CD14-positive monocyte (primary cell): ENCODE measurements around the gene PPM1D. TPM values are rescaled to one million over a fixed set of nuclear protein-coding genes. Genes with fewer than 3 reads are reported as not detected.

Experiments used
- DNase-seq, 3 donors: peaks; one replicate each; pipeline ENCODE4 v3.0.0-alpha.2; 2011 to 2022
- H2AFZ ChIP-seq: 2 replicates; pipeline ENCODE4 v1.6.0; 2012; ENCODE audit warnings: mild to moderate bottlenecking, low read depth, low read length, inconsistent platforms; ENCODE audit not compliant: insufficient read depth, poor library complexity, severe bottlenecking
- H3K27ac ChIP-seq, 2 donors: 1 replicate in 1 of 2; 2 replicates in 1 of 2; pipeline ENCODE4 v1.5.1; 2012 to 2013; ENCODE audit warnings: low read length in 2 of 2, control low read depth in 1 of 2, inconsistent platforms in 1 of 2, low read depth in 1 of 2, mild to moderate bottlenecking in 1 of 2
- H3K27me3 ChIP-seq, 2 donors: one replicate each; pipeline versions ENCODE4 v1.6.0 to v1.6.1; 2011 to 2013; ENCODE audit warnings: low read length in 2 of 2; ENCODE audit not compliant: control insufficient read depth in 2 of 2, insufficient read depth in 2 of 2
- H3K36me3 ChIP-seq, 2 donors: replicated peaks in 1 of 2; 1 replicate in 1 of 2; 2 replicates in 1 of 2; pipeline versions ENCODE4 v1.5.1 to v1.6.1; 2012 to 2013; ENCODE audit warnings: low read length in 2 of 2, control low read depth in 1 of 2, inconsistent platforms in 1 of 2, mild to moderate bottlenecking in 1 of 2; ENCODE audit not compliant: insufficient read depth in 2 of 2, control insufficient read depth in 1 of 2
- H3K4me1 ChIP-seq, 2 donors: 1 replicate in 1 of 2; 2 replicates in 1 of 2; pipeline versions ENCODE4 v1.5.1 to v1.6.1; 2012 to 2013; ENCODE audit warnings: low read length in 2 of 2, control low read depth in 1 of 2, inconsistent platforms in 1 of 2, mild to moderate bottlenecking in 1 of 2, moderate library complexity in 1 of 2; ENCODE audit not compliant: insufficient read depth in 2 of 2, control insufficient read depth in 1 of 2
- H3K4me2 ChIP-seq: replicated peaks from 2 replicates; pipeline ENCODE3; 2012; ENCODE audit warnings: low read length, moderate library complexity, mild to moderate bottlenecking; ENCODE audit not compliant: poor library complexity, severe bottlenecking; ENCODE audit errors: extremely low read depth
- H3K4me3 ChIP-seq, 3 experiments: fragments of 200-600 bp in 1 of 3; sonication (generic) in 1 of 3; replicated peaks in 1 of 3; 1 replicate in 2 of 3; 2 replicates in 1 of 3; pipeline ENCODE4 v1.5.1; 2011 to 2013; ENCODE audit warnings: low read length in 3 of 3, mild to moderate bottlenecking in 3 of 3, control low read depth in 2 of 3, low read depth in 2 of 3, inconsistent platforms in 1 of 3, moderate library complexity in 1 of 3
- H3K79me2 ChIP-seq: 2 replicates; pipeline ENCODE4 v1.6.0; 2012; ENCODE audit warnings: mild to moderate bottlenecking, control low read depth, inconsistent platforms, low read length, moderate library complexity; ENCODE audit not compliant: insufficient read depth
- H3K9ac ChIP-seq: 2 replicates; pipeline ENCODE4 v1.6.0; 2017; ENCODE audit warnings: low read length, mild to moderate bottlenecking; ENCODE audit not compliant: insufficient read depth, poor library complexity, severe bottlenecking
- H3K9me3 ChIP-seq, 2 donors: replicated peaks in 1 of 2; 1 replicate in 1 of 2; 2 replicates in 1 of 2; pipeline versions ENCODE4 v1.5.1 to v1.6.1; 2012 to 2013; ENCODE audit warnings: low read length in 2 of 2, control low read depth in 1 of 2; ENCODE audit not compliant: control insufficient read depth in 1 of 2, insufficient read depth in 1 of 2
- H4K20me1 ChIP-seq: 2 replicates; pipeline ENCODE4 v1.6.0; 2012; ENCODE audit warnings: mild to moderate bottlenecking, low read length, control low read depth, moderate library complexity; ENCODE audit not compliant: insufficient read depth
- H3K27ac Mint-ChIP-seq, 7 donors: one replicate each; pipeline ENCODE4 v1.8.0; 2020; ENCODE audit warnings: mild to moderate bottlenecking in 7 of 7, mixed read lengths in 7 of 7, moderate library complexity in 6 of 7, inconsistent platforms in 2 of 7
- H3K27me3 Mint-ChIP-seq, 3 donors: one replicate each; pipeline ENCODE4 v1.8.0; 2021 to 2022; ENCODE audit warnings: low read depth in 3 of 3, mild to moderate bottlenecking in 3 of 3, mixed read lengths in 3 of 3, moderate library complexity in 3 of 3, inconsistent platforms in 1 of 3
- H3K36me3 Mint-ChIP-seq, 2 donors: one replicate each; pipeline ENCODE4 v1.8.0; 2020; ENCODE audit warnings: mixed read lengths in 2 of 2, inconsistent platforms in 1 of 2, mild to moderate bottlenecking in 1 of 2
- H3K4me1 Mint-ChIP-seq: one replicate; pipeline ENCODE4 v1.8.0; 2020; ENCODE audit warnings: mild to moderate bottlenecking, mixed read lengths
- H3K4me3 Mint-ChIP-seq, 2 donors: one replicate each; pipeline ENCODE4 v1.8.0; 2020; ENCODE audit warnings: mild to moderate bottlenecking in 2 of 2, mixed read lengths in 2 of 2, moderate library complexity in 1 of 2
- H3K9me3 Mint-ChIP-seq, 7 donors: one replicate each; pipeline ENCODE4 v1.8.0; 2020 to 2022; ENCODE audit warnings: mixed read lengths in 7 of 7, mild to moderate bottlenecking in 6 of 7, moderate library complexity in 6 of 7, inconsistent platforms in 2 of 7
- CTCF ChIP-seq: fragments of 200-600 bp; IDR thresholded peaks from one replicate; pipeline ENCODE4 v1.8.0; 2022; ENCODE audit warnings: antibody characterized with exemption, mild to moderate bottlenecking
- WGBS: methylation state at CpG from one replicate; pipeline ENCODE4 v1.1.5; 2013; ENCODE audit warnings: missing lambda C conversion rate; ENCODE audit not compliant: insufficient coverage; 5-methylcytosine and 5-hydroxymethylcytosine counted together
- intact Hi-C, 2 donors: fragments of 100-400 bp; cut with micrococcal nuclease; formaldehyde crosslinking; loops; one replicate each; pipeline versions ENCODE4 v1.15.0 to v1.15.1; 2023
- polyA plus RNA-seq, 3 donors: library from polyadenylated mRNA; depleted of rRNA in 1 of 3; unstranded in 2 of 3; stranded (reverse) in 1 of 3; fragments of 300-500 nt in 2 of 3; fragments of >200 nt in 1 of 3; fragmentation: Illumina TruSeq in 2 of 3; gene quantifications; 1 replicate in 2 of 3; 2 replicates in 1 of 3; pipeline ENCODE4 v1.2.3, GENCODE V29; 2012 to 2021

PPM1D gene
- polyA plus RNA-seq, 3 donors: 4.7 to 7.3 (median 7.2) TPM

GRCh38 chr17:60601447-60602384 is 1.7 kb downstream of the PPM1D start:
- H3K4me2 ChIP-seq: peak overlapping the region; percentile 99
- no peaks in the 10 kb centered on the region for H3K27me3 ChIP-seq
- DNase-seq: peak in 2 of 3 donors; percentile 30 to 45
- Mint-ChIP-seq H3K36me3 (peaks cover 0 to 4% of the 10 kb centered on the region in 2 donors), H3K27me3 (no peaks in the 10 kb centered on the region), H3K27ac (peak overlapping the region; percentile 90 to 94 (median 91)), H3K4me3 (peak overlapping the region; percentile 95 to 96), H3K9me3 (peaks cover 0 to 2% (median 0%) of the 10 kb centered on the region in 7 donors), H3K4me1 (peaks cover 76% of the 10 kb centered on the region)
- no peaks in the 10 kb centered on the region for H3K9me3 ChIP-seq
- 0% methylated on average over 5 of the region's 14 CpGs for WGBS
- H3K4me3 ChIP-seq: peak overlapping the region; percentile 84 to 93 (median 91)
- peak; percentile 58 for TF ChIP-seq CTCF
- H3K4me1 ChIP-seq: peaks cover 51 to 53% of the 10 kb centered on the region in 2 donors
- H4K20me1 ChIP-seq: peaks cover 64% of the 10 kb centered on the region
- intact Hi-C loops: loop anchor here in 1 of 2 donors (5.0 kb wide), 1 partner anchor 74 kb away; the partner anchor contains the start of gene APPBP2
- H3K27ac ChIP-seq: peak overlapping the region in 1 of 2 donors; percentile 90
- no peaks in the 10 kb centered on the region for H3K36me3 ChIP-seq
- H2AFZ ChIP-seq: peak overlapping the region; percentile 93
- H3K79me2 ChIP-seq: peaks cover 73% of the 10 kb centered on the region
- H3K9ac ChIP-seq: peak overlapping the region; percentile 91

- H3K27ac ChIP-seq: peak overlapping the region in 1 of 2 donors; percentile 90
- peak overlapping the region; percentile 91 for H3K9ac ChIP-seq
- peaks cover 70% of the 10 kb centered on the region for H4K20me1 ChIP-seq
- no peaks in the 10 kb centered on the region for H3K36me3 ChIP-seq
- peaks cover 0 to 4% of the 10 kb centered on the region in 2 donors for H3K36me3 Mint-ChIP-seq
- WGBS: 32% methylated on average over 5 of the region's 12 CpGs
- peak overlapping the region; percentile 99 for H3K4me2 ChIP-seq
- intact Hi-C loops: loop anchor here in 1 of 2 donors (5.0 kb wide), 1 partner anchor 75 kb away; the partner anchor contains the start of gene APPBP2
- H3K9me3 ChIP-seq: no peaks in the 10 kb centered on the region
- DNase-seq: no peak
- TF ChIP-seq CTCF: no peak
- peak overlapping the region; percentile 84 to 93 (median 91) for H3K4me3 ChIP-seq
- H3K27ac Mint-ChIP-seq: peak overlapping the region in 3 of 7 donors; percentile 12 to 92 (median 90)
- H3K79me2 ChIP-seq: peaks cover 80% of the 10 kb centered on the region
- H2AFZ ChIP-seq: no peak overlapping the region
- peaks cover 0 to 1% (median 0%) of the 10 kb centered on the region in 7 donors for H3K9me3 Mint-ChIP-seq
- H3K27me3 Mint-ChIP-seq: no peaks in the 10 kb centered on the region
- H3K4me1 ChIP-seq: peaks cover 47 to 50% of the 10 kb centered on the region in 2 donors
- H3K4me1 Mint-ChIP-seq: peaks cover 71% of the 10 kb centered on the region
- peak overlapping the region; percentile 95 to 96 for H3K4me3 Mint-ChIP-seq
- H3K27me3 ChIP-seq: no peaks in the 10 kb centered on the region
Measured at GRCh38 chr17:60602385-60602742, 2.4 kb downstream of the PPM1D start.
